Neural crest cell (in vitro differentiated cells): ENCODE data around the gene KCNK17. TPM values are rescaled to one million over a fixed set of nuclear protein-coding genes. Genes with fewer than 3 reads are reported as not detected.
A peak's percentile ranks its signal among the peaks of the same experiment; 100 is the strongest.

Source experiments
- DNase-seq: peaks from one replicate; pipeline ENCODE4 v3.0.0; 2021; ENCODE audit warnings: low read depth, mixed read lengths, low spot score
- H3K27ac Mint-ChIP-seq: one replicate; pipeline ENCODE4 v1.8.0; 2021; ENCODE audit warnings: mild to moderate bottlenecking, mixed read lengths; ENCODE audit not compliant: unreplicated experiment
- H3K27me3 Mint-ChIP-seq: 2 replicates; pipeline ENCODE4 v1.8.0; 2021; ENCODE audit warnings: low read depth, mild to moderate bottlenecking, mixed read lengths
- H3K36me3 Mint-ChIP-seq: 2 replicates; pipeline ENCODE4 v1.8.0; 2021; ENCODE audit warnings: low read depth, mild to moderate bottlenecking, mixed read lengths
- H3K4me1 Mint-ChIP-seq: 2 replicates; pipeline ENCODE4 v1.8.0; 2021; ENCODE audit warnings: mixed read lengths
- H3K4me3 Mint-ChIP-seq: one replicate; pipeline ENCODE4 v1.8.0; 2021; ENCODE audit warnings: mild to moderate bottlenecking, mixed read lengths
- H3K9me3 Mint-ChIP-seq: 2 replicates; pipeline ENCODE4 v1.8.0; 2021; ENCODE audit warnings: mixed read lengths
- total RNA-seq: library from RNA; stranded (reverse); gene quantifications from 2 replicates; pipeline ENCODE4 v1.2.1, GENCODE V29; 2021
- TF ChIP-seq, protein P1 (sequence below): fragments of 200-600 bp; sonication (generic); conservative IDR thresholded peaks from 2 replicates; pipeline ENCODE4 v1.5.0; 2021; ENCODE audit warnings: antibody characterized with exemption, mild to moderate bottlenecking

KCNK17 gene
- total RNA-seq, 1 donor from 2014 or later, result 1.6 TPM

- no peak for DNase-seq
- Mint-ChIP-seq H3K27me3 (no peaks in the 10 kb centered on the region), H3K9me3 (no peaks in the 10 kb centered on the region), H3K4me1 (peaks cover 25% of the 10 kb centered on the region), H3K4me3 (no peak overlapping the region), H3K27ac (no peak overlapping the region), H3K36me3 (no peaks in the 10 kb centered on the region)
- TF ChIP-seq, protein P1, sequence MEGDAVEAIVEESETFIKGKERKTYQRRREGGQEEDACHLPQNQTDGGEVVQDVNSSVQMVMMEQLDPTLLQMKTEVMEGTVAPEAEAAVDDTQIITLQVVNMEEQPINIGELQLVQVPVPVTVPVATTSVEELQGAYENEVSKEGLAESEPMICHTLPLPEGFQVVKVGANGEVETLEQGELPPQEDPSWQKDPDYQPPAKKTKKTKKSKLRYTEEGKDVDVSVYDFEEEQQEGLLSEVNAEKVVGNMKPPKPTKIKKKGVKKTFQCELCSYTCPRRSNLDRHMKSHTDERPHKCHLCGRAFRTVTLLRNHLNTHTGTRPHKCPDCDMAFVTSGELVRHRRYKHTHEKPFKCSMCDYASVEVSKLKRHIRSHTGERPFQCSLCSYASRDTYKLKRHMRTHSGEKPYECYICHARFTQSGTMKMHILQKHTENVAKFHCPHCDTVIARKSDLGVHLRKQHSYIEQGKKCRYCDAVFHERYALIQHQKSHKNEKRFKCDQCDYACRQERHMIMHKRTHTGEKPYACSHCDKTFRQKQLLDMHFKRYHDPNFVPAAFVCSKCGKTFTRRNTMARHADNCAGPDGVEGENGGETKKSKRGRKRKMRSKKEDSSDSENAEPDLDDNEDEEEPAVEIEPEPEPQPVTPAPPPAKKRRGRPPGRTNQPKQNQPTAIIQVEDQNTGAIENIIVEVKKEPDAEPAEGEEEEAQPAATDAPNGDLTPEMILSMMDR, result no peak
Measured at GRCh38 chr6:39300739-39301138, 13.5 kb downstream of the KCNK17 start.

GRCh38 chr6:39298061-39298460 is 16.2 kb downstream of the KCNK17 start:
- DNase-seq, result no peak
- Mint-ChIP-seq H3K27me3 (no peaks in the 10 kb centered on the region), H3K4me1 (peaks cover 35% of the 10 kb centered on the region), H3K36me3 (no peaks in the 10 kb centered on the region), H3K27ac (no peak overlapping the region), H3K9me3 (no peaks in the 10 kb centered on the region), H3K4me3 (no peak overlapping the region)
- TF ChIP-seq, protein P1, result no peak

- Mint-ChIP-seq H3K36me3 (no peaks in the 10 kb centered on the region), H3K27ac (peak overlapping the region; percentile 53), H3K4me3 (no peak overlapping the region), H3K4me1 (peaks cover 26% of the 10 kb centered on the region), H3K9me3 (no peaks in the 10 kb centered on the region), H3K27me3 (peaks cover 8% of the 10 kb centered on the region)
- no peak for DNase-seq
- TF ChIP-seq, protein P1, result no peak
Measured at GRCh38 chr6:39296745-39297640, 17.2 kb downstream of the KCNK17 start.

GRCh38 chr6:39295611-39296011 is 18.6 kb downstream of the KCNK17 start:
- Mint-ChIP-seq H3K9me3 (no peaks in the 10 kb centered on the region), H3K4me3 (no peak overlapping the region), H3K4me1 (peaks cover 33% of the 10 kb centered on the region), H3K36me3 (no peaks in the 10 kb centered on the region), H3K27ac (peak overlapping the region; percentile 63), H3K27me3 (peaks cover 17% of the 10 kb centered on the region)
- TF ChIP-seq, protein P1, result no peak
- no peak for DNase-seq

GRCh38 chr6:39294899-39295298 is 19.3 kb downstream of the KCNK17 start:
- Mint-ChIP-seq H3K4me3 (no peak overlapping the region), H3K36me3 (no peaks in the 10 kb centered on the region), H3K4me1 (peaks cover 33% of the 10 kb centered on the region), H3K9me3 (peaks cover under 1% of the 10 kb centered on the region), H3K27ac (no peak overlapping the region), H3K27me3 (peaks cover 17% of the 10 kb centered on the region)
- TF ChIP-seq, protein P1, result no peak
- no peak for DNase-seq
